ENCODE results near the gene ZNF532. TPM values are rescaled to one million over a fixed set of nuclear protein-coding genes. Genes with fewer than 3 reads are reported as not detected.
A peak's percentile ranks its signal among the peaks of the same experiment; 100 is the strongest.

The ZNF532 gene
- total and polyA plus RNA-seq, 2 donors from 2014 or later, result 5.7 to 76.3 TPM

DNA sequence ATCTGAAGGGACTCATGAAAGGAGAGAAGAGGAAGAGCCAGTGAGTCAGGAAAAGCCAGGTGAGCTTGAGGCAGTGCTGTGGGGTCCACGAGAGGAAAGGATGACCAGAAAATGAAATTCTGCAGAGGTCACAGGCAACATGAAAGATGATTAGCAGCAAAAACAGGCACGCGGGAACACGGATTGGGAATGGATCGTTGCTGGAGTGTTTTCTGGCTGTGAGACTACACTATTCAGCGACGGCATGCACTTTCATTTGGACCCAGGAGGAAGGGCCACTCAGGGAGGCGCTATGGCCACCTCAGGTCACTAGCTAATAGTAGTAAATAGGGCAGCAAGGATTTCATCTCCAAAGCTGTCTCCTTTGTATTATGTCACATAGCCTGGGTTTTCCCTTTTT, 44.8 kb downstream of the ZNF532 start:
- DNase-seq (no peak), FAIRE-seq (no peak)
- Histone ChIP-seq H3K36me3 (ENCODE audit: control insufficient read depth in 2 of 3, insufficient read depth in 3 of 3, low read length in 3 of 3) (no peaks in the 10 kb centered on the region), H3K9me3 (ENCODE audit: control insufficient read depth in 2 of 3, insufficient read depth in 1 of 3, low read length in 3 of 3) (no peaks in the 10 kb centered on the region), H3K4me3 (ENCODE audit: low read length in 3 of 3) (no peak overlapping the region), H3K27ac (ENCODE audit: low read depth in 2 of 2, low read length in 2 of 2) (no peak overlapping the region), H3K9ac (ENCODE audit: low read length in 3 of 3) (no peak overlapping the region), H3K4me1 (ENCODE audit: control insufficient read depth in 2 of 3, insufficient read depth in 2 of 3, low read depth in 1 of 3, low read length in 3 of 3) (peaks cover 6 to 18% (median 17%) of the 10 kb centered on the region in 3 donors), H3K27me3 (ENCODE audit: control insufficient read depth, insufficient read depth, low read length) (no peaks in the 10 kb centered on the region)
- TF ChIP-seq, protein P1, sequence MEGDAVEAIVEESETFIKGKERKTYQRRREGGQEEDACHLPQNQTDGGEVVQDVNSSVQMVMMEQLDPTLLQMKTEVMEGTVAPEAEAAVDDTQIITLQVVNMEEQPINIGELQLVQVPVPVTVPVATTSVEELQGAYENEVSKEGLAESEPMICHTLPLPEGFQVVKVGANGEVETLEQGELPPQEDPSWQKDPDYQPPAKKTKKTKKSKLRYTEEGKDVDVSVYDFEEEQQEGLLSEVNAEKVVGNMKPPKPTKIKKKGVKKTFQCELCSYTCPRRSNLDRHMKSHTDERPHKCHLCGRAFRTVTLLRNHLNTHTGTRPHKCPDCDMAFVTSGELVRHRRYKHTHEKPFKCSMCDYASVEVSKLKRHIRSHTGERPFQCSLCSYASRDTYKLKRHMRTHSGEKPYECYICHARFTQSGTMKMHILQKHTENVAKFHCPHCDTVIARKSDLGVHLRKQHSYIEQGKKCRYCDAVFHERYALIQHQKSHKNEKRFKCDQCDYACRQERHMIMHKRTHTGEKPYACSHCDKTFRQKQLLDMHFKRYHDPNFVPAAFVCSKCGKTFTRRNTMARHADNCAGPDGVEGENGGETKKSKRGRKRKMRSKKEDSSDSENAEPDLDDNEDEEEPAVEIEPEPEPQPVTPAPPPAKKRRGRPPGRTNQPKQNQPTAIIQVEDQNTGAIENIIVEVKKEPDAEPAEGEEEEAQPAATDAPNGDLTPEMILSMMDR (IDR thresholded peaks at IDR 0.05; ENCODE audit: borderline replicate concordance, extremely low read depth, insufficient read depth), result no peak
- intact Hi-C loops (cut with DNase I), result no loop called here

DNA sequence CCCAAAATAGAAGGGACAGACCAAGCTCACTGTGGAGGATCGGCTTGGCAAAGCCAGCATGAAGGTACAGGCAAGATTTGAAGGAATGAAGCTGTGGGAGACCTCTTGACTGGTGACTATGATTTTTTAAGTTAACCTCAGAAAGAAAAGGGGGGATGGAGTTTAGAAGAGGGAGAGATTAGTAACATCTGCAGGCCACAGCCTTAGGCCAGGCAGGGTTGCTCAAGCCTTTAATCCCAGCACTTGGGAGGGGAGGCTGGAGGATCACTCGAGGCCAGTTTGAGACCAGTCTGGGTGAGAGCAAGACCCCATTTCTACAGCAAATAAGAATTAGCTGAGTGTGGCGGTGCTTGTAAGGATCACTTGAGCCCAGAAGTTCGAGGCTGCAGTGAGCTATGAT, 46.6 kb downstream of the ZNF532 start:
- Histone ChIP-seq H3K27ac (ENCODE audit: low read depth in 2 of 2, low read length in 2 of 2) (peak overlapping the region; percentile 74 to 82), H3K27me3 (ENCODE audit: control insufficient read depth, insufficient read depth, low read length) (no peaks in the 10 kb centered on the region), H3K4me1 (ENCODE audit: control insufficient read depth in 2 of 3, insufficient read depth in 2 of 3, low read depth in 1 of 3, low read length in 3 of 3) (peaks cover 11 to 20% (median 18%) of the 10 kb centered on the region in 3 donors), H3K4me3 (ENCODE audit: low read length in 3 of 3) (peak overlapping the region in 1 of 3 donors; percentile 20), H3K9ac (ENCODE audit: low read length in 3 of 3) (peak overlapping the region in 1 of 3 donors; percentile 47), H3K36me3 (ENCODE audit: control insufficient read depth in 2 of 3, insufficient read depth in 3 of 3, low read length in 3 of 3) (no peaks in the 10 kb centered on the region), H3K9me3 (ENCODE audit: control insufficient read depth in 2 of 3, insufficient read depth in 1 of 3, low read length in 3 of 3) (no peaks in the 10 kb centered on the region)
- no peak for FAIRE-seq
- TF ChIP-seq, protein P1 (IDR thresholded peaks at IDR 0.05; ENCODE audit: borderline replicate concordance, extremely low read depth, insufficient read depth), result no peak
- no peak for DNase-seq
- intact Hi-C loops (cut with DNase I), result no loop called here

- TF ChIP-seq, protein P1 (IDR thresholded peaks at IDR 0.05; ENCODE audit: borderline replicate concordance, extremely low read depth, insufficient read depth), result no peak
- Histone ChIP-seq H3K4me1 (ENCODE audit: control insufficient read depth in 2 of 3, insufficient read depth in 2 of 3, low read depth in 1 of 3, low read length in 3 of 3) (peaks cover 11 to 20% (median 18%) of the 10 kb centered on the region in 3 donors), H3K36me3 (ENCODE audit: control insufficient read depth in 2 of 3, insufficient read depth in 3 of 3, low read length in 3 of 3) (peaks cover 0 to under 1% (median 0%) of the 10 kb centered on the region in 3 donors), H3K27me3 (ENCODE audit: control insufficient read depth, insufficient read depth, low read length) (no peaks in the 10 kb centered on the region), H3K4me3 (ENCODE audit: low read length in 3 of 3) (peak overlapping the region in 1 of 3 donors; percentile 20), H3K9ac (ENCODE audit: low read length in 3 of 3) (peak overlapping the region in 1 of 3 donors; percentile 47), H3K9me3 (ENCODE audit: control insufficient read depth in 2 of 3, insufficient read depth in 1 of 3, low read length in 3 of 3) (no peaks in the 10 kb centered on the region), H3K27ac (ENCODE audit: low read depth in 2 of 2, low read length in 2 of 2) (peak overlapping the region; percentile 74 to 82)
- no peak for FAIRE-seq
- DNase-seq, result peak in 4 of 5 donors; percentile 47 to 80 (median 70)
- intact Hi-C loops (cut with DNase I), result no loop called here
Observed at GRCh38 chr18:58911766-58912165, 47.1 kb downstream of the ZNF532 start.
